ENCODE data around the gene CCDC134. TPM values are rescaled to one million over a fixed set of nuclear protein-coding genes. Genes with fewer than 3 reads are reported as not detected.

The CCDC134 gene
- total RNA-seq, 1 experiment from 2014 or later: 16.7 TPM

- DNase-seq (ENCODE audit: low read depth, low spot score) (no peak), ATAC-seq (no peak)
- POLR2A ChIA-PET: no interaction called here
- intact Hi-C loops (cut with micrococcal nuclease; ENCODE audit: unreplicated experiment) (no loop called here), in situ Hi-C loops (cut with HindIII; ENCODE audit: low pct_unique_long_range_greater_than_20kb, low sequenced_read_pairs) (no loop called here)
- Histone ChIP-seq H3K4me3 (ENCODE audit: low read depth in 2 of 2, low read length in 2 of 2) (no peak overlapping the region), H3K36me3 (ENCODE audit: control insufficient read depth, insufficient read depth, low read length) (no peaks in the 10 kb centered on the region), H3K4me1 (ENCODE audit: control insufficient read depth, insufficient read depth, low read length) (no peaks in the 10 kb centered on the region), H3K9me3 (ENCODE audit: control insufficient read depth, insufficient read depth, low read depth, low read length) (no peaks in the 10 kb centered on the region), H3K27ac (ENCODE audit: low read length) (no peak overlapping the region), H3K27me3 (ENCODE audit: control insufficient read depth, insufficient read depth, low read length) (no peaks in the 10 kb centered on the region)
- TF ChIP-seq SIN3A (IDR thresholded peaks at IDR 0.05; ENCODE audit: borderline replicate concordance, insufficient read depth, low read depth, low read length): no peak
- TF ChIP-seq POLR2AphosphoS5 (IDR thresholded peaks at IDR 0.05; ENCODE audit: low read depth, low read length): no peak
- TF ChIP-seq TCF7L2 (IDR thresholded peaks at IDR 0.05; ENCODE audit: low read depth, low read length): no peak
- no peak for TF ChIP-seq CTCF (IDR thresholded peaks at IDR 0.05)
- TF ChIP-seq REST (IDR thresholded peaks at IDR 0.05; ENCODE audit: insufficient read depth in 1 of 2, low read depth in 2 of 2, low read length in 1 of 2): no peak
- no TSS peak for BruUV-seq (replicated peaks)
- CTCF ChIA-PET: no interaction called here
Measured at GRCh38 chr22:41818596-41818995, 18.1 kb downstream of the CCDC134 start.

GRCh38 chr22:41819257-41819656 is 18.8 kb downstream of the CCDC134 start:
- ATAC-seq: no peak
- DNase-seq (ENCODE audit: low read depth, low spot score): no peak
- BruUV-seq (replicated peaks): no TSS peak
- intact Hi-C loops (cut with micrococcal nuclease; ENCODE audit: unreplicated experiment) (no loop called here), in situ Hi-C loops (cut with HindIII; ENCODE audit: low pct_unique_long_range_greater_than_20kb, low sequenced_read_pairs) (no loop called here)
- Histone ChIP-seq H3K36me3 (ENCODE audit: control insufficient read depth, insufficient read depth, low read length) (no peaks in the 10 kb centered on the region), H3K9me3 (ENCODE audit: control insufficient read depth, insufficient read depth, low read depth, low read length) (no peaks in the 10 kb centered on the region), H3K27me3 (ENCODE audit: control insufficient read depth, insufficient read depth, low read length) (no peaks in the 10 kb centered on the region), H3K27ac (ENCODE audit: low read length) (no peak overlapping the region), H3K4me3 (ENCODE audit: low read depth in 2 of 2, low read length in 2 of 2) (no peak overlapping the region), H3K4me1 (ENCODE audit: control insufficient read depth, insufficient read depth, low read length) (no peaks in the 10 kb centered on the region)
- CTCF ChIA-PET: no interaction called here
- POLR2A ChIA-PET: no interaction called here
- TF ChIP-seq TCF7L2 (IDR thresholded peaks at IDR 0.05; ENCODE audit: low read depth, low read length): no peak
- no peak for TF ChIP-seq REST (IDR thresholded peaks at IDR 0.05; ENCODE audit: insufficient read depth in 1 of 2, low read depth in 2 of 2, low read length in 1 of 2)
- no peak for TF ChIP-seq CTCF (IDR thresholded peaks at IDR 0.05)
- no peak for TF ChIP-seq POLR2AphosphoS5 (IDR thresholded peaks at IDR 0.05; ENCODE audit: low read depth, low read length)
- TF ChIP-seq SIN3A (IDR thresholded peaks at IDR 0.05; ENCODE audit: borderline replicate concordance, insufficient read depth, low read depth, low read length): no peak
